Peyer's patch (tissue), 4 donors: ENCODE measurements around the gene OR52H1. TPM values are rescaled to one million over a fixed set of nuclear protein-coding genes. Genes with fewer than 3 reads are reported as not detected.

Source experiments
- DNase-seq, 3 donors: peaks; one replicate each; pipeline ENCODE4 v3.0.0-alpha.2; 2017 to 2019
- H3K27ac ChIP-seq, 4 donors: fragments of 200-600 bp; sonication (generic); one replicate each; pipeline ENCODE4 v1.5.1; 2016 to 2019
- H3K27me3 ChIP-seq, 2 donors: fragments of 200-600 bp; sonication (generic); one replicate each; pipeline ENCODE4 v1.5.1; 2019
- H3K36me3 ChIP-seq, 3 donors: fragments of 200-600 bp; sonication (generic); one replicate each; pipeline ENCODE4 v1.5.1; 2016 to 2019
- H3K4me1 ChIP-seq, 4 donors: fragments of 200-600 bp; sonication (generic); one replicate each; pipeline ENCODE4 v1.5.1; 2016 to 2019
- H3K4me3 ChIP-seq, 4 donors: fragments of 200-600 bp; sonication (generic); 1 replicate in 3 of 4; 2 replicates in 1 of 4; pipeline ENCODE4 v1.5.1; 2016 to 2019; ENCODE audit warnings: mild to moderate bottlenecking in 1 of 4
- H3K9me3 ChIP-seq, 4 donors: fragments of 200-600 bp; sonication (generic); one replicate each; pipeline ENCODE4 v1.5.1; 2016 to 2019; ENCODE audit warnings: mild to moderate bottlenecking in 1 of 4
- CTCF ChIP-seq, 6 experiments: fragments of 450-650 bp in 4 of 6; fragments of 200-600 bp in 2 of 6; sonication (generic) in 1 of 6; IDR thresholded peaks; one replicate each; pipeline ENCODE4 v1.5.1; 2017 to 2019; ENCODE audit warnings: antibody characterized with exemption in 6 of 6, mild to moderate bottlenecking in 3 of 6, moderate library complexity in 1 of 6
- POLR2A ChIP-seq, 2 donors: fragments of 450-650 bp; IDR thresholded peaks; one replicate each; pipeline ENCODE4 v1.5.1; 2017; ENCODE audit warnings: antibody characterized with exemption in 2 of 2, mild to moderate bottlenecking in 2 of 2, moderate library complexity in 2 of 2
- total RNA-seq, 4 donors: library from RNA; depleted of rRNA; stranded (reverse); fragments of >200 nt; gene quantifications; one replicate each; pipeline ENCODE4 v1.1.0, GENCODE V29; 2016

OR52H1 gene
- total RNA-seq, 4 donors from 2014 or later: not detected

- H3K27me3 ChIP-seq: no peaks in the 10 kb centered on the region
- no peaks in the 10 kb centered on the region for H3K4me1 ChIP-seq
- no peak for DNase-seq
- no peaks in the 10 kb centered on the region for H3K36me3 ChIP-seq
- H3K27ac ChIP-seq: no peak overlapping the region
- no peak overlapping the region for H3K4me3 ChIP-seq
- TF ChIP-seq POLR2A (IDR thresholded peaks at IDR 0.05): no peak
- no peak for TF ChIP-seq CTCF (IDR thresholded peaks at IDR 0.05)
- no peaks in the 10 kb centered on the region for H3K9me3 ChIP-seq
Measured at GRCh38 chr11:5574654-5575053, 26.3 kb upstream of the OR52H1 start.

DNA sequence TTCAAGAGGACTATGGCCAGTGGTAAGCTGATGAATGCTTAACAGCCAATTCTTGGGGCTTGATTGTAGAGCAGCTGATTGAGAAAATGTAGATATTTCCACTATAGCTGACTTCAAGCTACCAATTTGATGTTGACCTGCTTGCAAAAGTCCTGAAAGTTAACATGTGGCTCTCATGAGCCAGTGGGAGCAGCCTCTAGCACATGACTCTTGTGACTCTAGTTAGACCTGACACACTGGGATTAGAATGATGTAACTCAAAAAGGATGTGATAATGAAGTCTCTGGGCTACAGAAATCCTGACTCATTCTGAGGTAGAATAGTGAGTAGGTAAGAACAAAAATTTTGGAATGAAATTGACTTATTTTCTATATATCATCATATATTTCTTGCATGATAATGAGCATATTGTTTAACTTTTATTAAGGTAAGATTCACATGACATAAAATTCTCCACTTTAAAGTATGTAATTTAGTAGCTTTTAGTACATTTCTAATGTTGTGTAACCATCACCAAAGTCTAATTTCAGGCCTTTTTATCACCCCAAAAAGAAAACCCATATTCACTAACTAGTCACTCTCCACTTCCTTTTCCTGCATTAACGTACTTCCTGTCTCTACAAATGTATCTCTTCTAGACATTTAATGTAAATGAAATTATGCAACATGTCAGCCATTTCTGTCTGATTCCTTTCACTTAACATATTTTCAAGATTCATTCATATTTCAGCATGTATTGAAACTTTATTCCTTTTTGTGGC, 16.1 kb upstream of the OR52H1 start:
- H3K36me3 ChIP-seq: no peaks in the 10 kb centered on the region
- H3K9me3 ChIP-seq: no peaks in the 10 kb centered on the region
- DNase-seq: no peak
- no peak for TF ChIP-seq POLR2A (IDR thresholded peaks at IDR 0.05)
- TF ChIP-seq CTCF (IDR thresholded peaks at IDR 0.05): no peak
- no peaks in the 10 kb centered on the region for H3K27me3 ChIP-seq
- H3K27ac ChIP-seq: no peak overlapping the region
- H3K4me1 ChIP-seq: no peaks in the 10 kb centered on the region
- no peak overlapping the region for H3K4me3 ChIP-seq

GRCh38 chr11:5557751-5558150, 9.4 kb upstream of the OR52H1 start:
- H3K27ac ChIP-seq: no peak overlapping the region
- H3K4me1 ChIP-seq: no peaks in the 10 kb centered on the region
- no peaks in the 10 kb centered on the region for H3K27me3 ChIP-seq
- no peaks in the 10 kb centered on the region for H3K36me3 ChIP-seq
- TF ChIP-seq CTCF (IDR thresholded peaks at IDR 0.05): no peak
- TF ChIP-seq POLR2A (IDR thresholded peaks at IDR 0.05): no peak
- no peak for DNase-seq
- H3K9me3 ChIP-seq: no peaks in the 10 kb centered on the region
- no peak overlapping the region for H3K4me3 ChIP-seq

- Histone ChIP-seq H3K4me3 (no peak overlapping the region), H3K4me1 (no peaks in the 10 kb centered on the region), H3K27ac (no peak overlapping the region), H3K9me3 (no peaks in the 10 kb centered on the region), H3K27me3 (no peaks in the 10 kb centered on the region), H3K36me3 (no peaks in the 10 kb centered on the region)
- TF ChIP-seq CTCF (IDR thresholded peaks at IDR 0.05): no peak
- no peak for TF ChIP-seq POLR2A (IDR thresholded peaks at IDR 0.05)
- DNase-seq: no peak
Measured at GRCh38 chr11:5556596-5557188, 8.4 kb upstream of the OR52H1 start.

DNA sequence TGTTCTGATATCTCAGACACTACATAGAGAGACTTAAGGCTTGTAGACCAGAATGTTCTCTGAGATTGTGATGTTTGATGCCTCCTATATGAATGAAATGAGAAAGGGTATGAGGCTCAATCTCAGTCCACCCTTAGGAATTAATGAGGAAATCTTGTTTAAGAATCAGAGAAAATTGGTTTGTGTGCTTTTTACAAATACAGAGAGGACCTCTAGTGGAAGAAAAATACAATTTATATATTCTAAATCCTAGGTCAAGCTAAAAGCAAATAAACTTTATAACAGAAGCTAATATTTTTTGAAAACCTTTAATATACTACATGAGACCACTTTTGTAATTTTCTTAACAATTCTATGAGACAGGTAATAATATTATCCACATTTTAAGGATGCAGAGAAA, 5.0 kb upstream of the OR52H1 start:
- Histone ChIP-seq H3K4me1 (no peaks in the 10 kb centered on the region), H3K27ac (no peak overlapping the region), H3K27me3 (no peaks in the 10 kb centered on the region), H3K4me3 (no peak overlapping the region), H3K9me3 (no peaks in the 10 kb centered on the region), H3K36me3 (no peaks in the 10 kb centered on the region)
- TF ChIP-seq POLR2A (IDR thresholded peaks at IDR 0.05) (no peak), CTCF (IDR thresholded peaks at IDR 0.05) (no peak)
- DNase-seq: no peak
